ENCODE results near the gene KIAA1671.
A peak's percentile ranks its signal among the peaks of the same experiment; 100 is the strongest.
"Not testable (repeated sequence)": the region's sequence is repeated elsewhere in the genome, so short reads cannot be mapped to it uniquely, and the experiment has no call there.

KIAA1671 gene

GRCh38 chr22:24951942-24952836 is at the start of gene KIAA1671:
Gene KIAA1671 (plus strand): TSS chr22:24952716. CDS start chr22:25028000, 75,284 bp downstream.
- DNase-seq (ENCODE audit: low spot score) = peak; percentile 89

GRCh38 chr22:24905909-24906308 is 46.6 kb upstream of the KIAA1671 start:
- no peak for DNase-seq (ENCODE audit: low spot score)

DNA sequence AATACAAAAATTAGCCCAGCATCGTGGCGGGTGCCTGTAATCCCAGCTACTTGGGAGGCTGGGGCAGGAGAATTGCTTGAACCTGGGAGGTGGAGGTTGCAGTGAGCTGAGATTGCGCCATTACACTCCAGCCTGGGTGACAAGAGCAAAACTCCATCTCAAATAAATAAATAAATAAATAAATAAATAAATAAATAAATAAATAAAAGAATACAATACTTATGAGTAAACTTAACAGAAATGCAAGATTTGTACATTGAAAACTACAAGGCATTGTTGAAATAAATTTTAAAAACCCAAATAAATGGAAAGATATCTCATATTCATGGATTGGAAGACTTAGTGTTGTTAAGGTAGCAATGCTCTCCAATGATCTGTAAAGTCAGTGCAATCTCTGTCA is 45.4 kb upstream of the KIAA1671 start:
- DNase-seq (ENCODE audit: low spot score) = not testable (repeated sequence)

GRCh38 chr22:24920029-24920428 is 32.5 kb upstream of the KIAA1671 start:
- no peak for DNase-seq (ENCODE audit: low spot score)

GRCh38 chr22:24925586-24926427 is 26.7 kb upstream of the KIAA1671 start:
- no peak for DNase-seq (ENCODE audit: low spot score)

DNA sequence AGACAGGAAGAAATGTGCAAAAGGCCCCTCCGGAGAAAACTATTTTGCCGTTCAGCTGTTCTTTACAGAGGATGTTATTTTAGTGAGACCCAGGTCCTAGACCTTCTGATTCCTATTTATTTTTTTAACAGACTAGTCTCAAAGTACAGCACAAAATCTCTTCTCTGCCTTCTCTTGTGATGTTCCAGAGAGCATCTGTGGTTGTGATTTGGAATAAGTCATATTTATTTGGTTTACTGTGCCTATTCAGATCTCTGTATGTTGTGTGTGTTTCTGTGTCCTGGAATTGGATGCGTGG is 26.1 kb upstream of the KIAA1671 start:
- no peak for DNase-seq (ENCODE audit: low spot score)

- DNase-seq (ENCODE audit: low spot score) = no peak
Measured at GRCh38 chr22:24926849-24927579, 25.5 kb upstream of the KIAA1671 start.

DNA sequence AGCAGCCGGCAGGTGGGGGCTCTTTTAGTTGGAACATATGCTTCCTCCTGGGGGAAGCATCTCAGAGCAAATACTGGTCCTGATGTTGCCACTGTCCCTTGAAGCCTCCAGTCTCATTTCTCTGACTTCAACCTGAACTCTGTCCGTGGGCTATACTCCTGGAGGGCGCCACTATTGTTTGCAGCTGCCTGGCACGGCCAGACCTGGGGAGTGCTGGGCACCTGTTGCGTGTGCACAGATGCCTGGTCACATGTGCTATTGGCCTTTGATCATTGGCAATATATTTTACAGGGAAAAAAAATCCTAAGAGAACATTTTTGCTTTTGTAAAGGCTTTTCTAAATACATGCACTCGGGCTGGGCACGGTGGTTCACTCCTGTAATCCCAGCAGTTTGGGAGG is 24.2 kb upstream of the KIAA1671 start:
- no peak for DNase-seq (ENCODE audit: low spot score)

DNA sequence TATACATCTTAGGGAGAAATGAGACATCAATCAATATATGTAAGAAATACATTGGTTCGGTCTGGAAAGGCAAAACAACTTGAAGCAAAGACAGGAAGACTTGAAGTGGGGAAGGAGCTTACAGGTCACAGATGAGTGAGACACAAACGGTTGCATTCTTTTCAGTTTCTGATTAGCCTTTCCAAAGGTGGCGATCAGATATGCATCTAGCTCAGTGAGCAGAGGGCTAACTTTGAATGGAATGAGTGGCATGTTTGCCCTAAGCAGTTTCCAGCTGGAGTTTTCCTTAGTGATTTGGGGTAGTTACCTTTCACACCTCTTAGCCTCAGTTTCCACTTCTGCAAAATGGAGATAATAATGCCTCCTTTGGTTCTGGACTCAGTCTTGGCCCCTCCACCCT is 21.8 kb upstream of the KIAA1671 start:
- DNase-seq (ENCODE audit: low spot score) = no peak

DNA sequence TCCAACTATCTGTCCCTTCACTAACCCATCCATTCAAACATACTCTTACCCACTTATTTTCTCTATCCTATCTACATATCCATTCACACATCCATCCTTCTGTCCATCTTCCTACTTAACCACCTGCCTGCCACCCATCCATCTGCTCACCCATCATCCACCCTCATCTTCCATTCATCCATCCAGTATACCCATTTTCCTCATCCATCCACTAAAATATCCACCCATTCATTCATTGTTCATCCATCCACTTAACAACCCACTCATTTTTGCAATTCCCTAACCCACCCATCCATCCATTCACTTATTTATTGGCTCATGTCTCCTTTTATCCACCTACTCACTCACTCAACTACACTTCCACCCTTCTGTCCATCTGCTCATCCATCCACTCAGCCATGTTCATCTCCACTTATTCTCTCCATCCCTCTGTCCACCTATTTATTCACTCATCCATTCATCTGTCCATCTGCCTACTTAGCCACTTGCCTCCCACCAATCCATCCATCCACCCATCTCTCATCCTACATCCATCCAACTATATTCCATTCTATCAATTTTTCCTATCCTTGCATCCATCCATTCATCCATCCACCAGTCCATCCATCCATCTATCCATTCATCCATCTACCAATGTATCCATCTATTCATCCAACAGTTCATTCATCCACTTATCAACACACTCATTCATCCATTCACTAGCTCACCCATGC is 16.6 kb upstream of the KIAA1671 start:
- no peak for DNase-seq (ENCODE audit: low spot score)

- no peak for DNase-seq (ENCODE audit: low spot score)
Measured at GRCh38 chr22:24937114-24937513, 15.4 kb upstream of the KIAA1671 start.

DNA sequence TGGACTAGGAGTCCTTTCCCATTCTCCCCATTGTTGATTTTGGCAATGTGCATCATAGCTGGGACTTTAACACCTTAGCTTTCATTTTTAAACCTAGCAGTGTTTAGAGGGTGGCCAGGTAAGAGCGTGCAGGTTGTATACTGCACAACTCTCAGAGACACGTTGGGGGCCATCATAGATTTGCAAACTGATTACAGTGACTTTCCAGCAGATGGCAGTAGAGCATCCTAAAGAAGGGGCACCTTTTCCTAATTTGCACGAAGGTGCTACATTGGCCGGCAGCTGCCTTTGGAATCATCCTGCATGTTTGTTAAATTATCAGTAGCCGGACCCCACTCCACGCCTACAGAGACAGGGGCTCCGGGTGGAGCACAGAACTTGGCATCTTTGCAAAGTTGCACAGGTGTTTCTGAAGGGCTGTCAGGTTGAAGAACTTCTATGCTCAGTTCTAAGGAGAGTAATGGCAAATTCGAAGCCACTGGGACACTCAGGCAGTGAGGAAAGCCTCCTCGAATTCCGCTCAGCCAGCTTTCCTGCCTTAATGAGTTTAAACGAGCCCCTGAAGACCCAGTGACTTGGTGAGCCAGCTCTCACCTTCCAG is 13.7 kb upstream of the KIAA1671 start:
- peak; percentile 45 for DNase-seq (ENCODE audit: low spot score)

- DNase-seq (ENCODE audit: low spot score) = no peak
Measured at GRCh38 chr22:24942301-24942700, 10.2 kb upstream of the KIAA1671 start.

DNA sequence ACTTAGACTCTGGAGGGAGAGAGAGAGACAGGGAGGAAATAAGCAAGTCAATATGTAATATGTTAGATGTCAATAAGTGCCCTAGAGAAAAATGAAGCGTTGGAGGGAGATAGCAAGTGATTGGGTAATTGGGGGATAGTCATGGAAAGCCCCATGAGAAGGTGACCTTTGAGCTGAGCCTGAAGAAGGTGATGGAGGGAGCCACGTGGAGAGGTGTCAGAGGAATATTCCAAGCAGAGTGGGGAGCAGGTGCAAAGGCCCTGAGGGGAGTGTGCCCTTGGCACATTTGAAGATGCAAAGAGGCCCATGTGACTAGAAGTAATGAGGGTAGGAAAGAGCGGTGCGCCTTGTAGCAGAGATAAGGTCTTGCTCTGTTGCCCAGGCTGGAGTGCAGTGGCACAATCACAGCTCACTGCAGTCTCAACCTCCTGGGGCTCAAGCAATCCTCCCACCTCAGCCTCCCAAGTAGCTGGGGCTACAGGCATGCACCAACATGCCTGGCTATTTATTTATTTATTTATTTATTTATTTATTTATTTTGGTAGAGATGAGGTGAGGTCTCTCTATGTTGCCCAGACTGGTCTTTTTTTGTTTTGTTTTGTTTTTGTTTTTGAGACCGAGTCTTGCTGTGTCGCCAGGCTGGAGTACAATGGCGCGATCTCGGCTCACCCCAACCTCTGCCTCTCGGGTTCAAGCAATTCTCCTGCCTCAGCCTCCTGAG is 8.1 kb upstream of the KIAA1671 start:
- DNase-seq (ENCODE audit: low spot score) = no peak

GRCh38 chr22:24945430-24945829 is 7.1 kb upstream of the KIAA1671 start:
- no peak for DNase-seq (ENCODE audit: low spot score)

DNA sequence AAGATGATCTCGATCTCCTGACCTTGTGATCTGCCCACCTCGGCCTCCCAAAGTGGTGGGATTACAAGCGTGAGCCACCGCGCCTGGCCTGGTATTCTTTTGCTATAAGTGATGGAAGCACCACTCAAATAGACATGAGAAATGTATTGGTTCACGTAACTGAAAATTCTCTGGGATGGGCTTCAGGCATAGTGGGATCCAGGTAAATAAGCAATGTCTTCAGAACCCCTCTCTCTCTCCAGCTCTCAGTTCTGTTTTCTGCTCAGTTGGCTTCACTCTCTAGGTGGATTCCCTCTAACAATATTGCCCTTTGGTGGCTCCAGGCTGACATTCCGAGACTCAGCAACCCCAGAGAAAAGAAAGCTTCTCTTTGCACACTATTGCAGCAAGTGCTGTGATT is 5.1 kb upstream of the KIAA1671 start:
- no peak for DNase-seq (ENCODE audit: low spot score)

- no peak for DNase-seq (ENCODE audit: low spot score)
Measured at GRCh38 chr22:24947881-24948280, 4.6 kb upstream of the KIAA1671 start.

DNA sequence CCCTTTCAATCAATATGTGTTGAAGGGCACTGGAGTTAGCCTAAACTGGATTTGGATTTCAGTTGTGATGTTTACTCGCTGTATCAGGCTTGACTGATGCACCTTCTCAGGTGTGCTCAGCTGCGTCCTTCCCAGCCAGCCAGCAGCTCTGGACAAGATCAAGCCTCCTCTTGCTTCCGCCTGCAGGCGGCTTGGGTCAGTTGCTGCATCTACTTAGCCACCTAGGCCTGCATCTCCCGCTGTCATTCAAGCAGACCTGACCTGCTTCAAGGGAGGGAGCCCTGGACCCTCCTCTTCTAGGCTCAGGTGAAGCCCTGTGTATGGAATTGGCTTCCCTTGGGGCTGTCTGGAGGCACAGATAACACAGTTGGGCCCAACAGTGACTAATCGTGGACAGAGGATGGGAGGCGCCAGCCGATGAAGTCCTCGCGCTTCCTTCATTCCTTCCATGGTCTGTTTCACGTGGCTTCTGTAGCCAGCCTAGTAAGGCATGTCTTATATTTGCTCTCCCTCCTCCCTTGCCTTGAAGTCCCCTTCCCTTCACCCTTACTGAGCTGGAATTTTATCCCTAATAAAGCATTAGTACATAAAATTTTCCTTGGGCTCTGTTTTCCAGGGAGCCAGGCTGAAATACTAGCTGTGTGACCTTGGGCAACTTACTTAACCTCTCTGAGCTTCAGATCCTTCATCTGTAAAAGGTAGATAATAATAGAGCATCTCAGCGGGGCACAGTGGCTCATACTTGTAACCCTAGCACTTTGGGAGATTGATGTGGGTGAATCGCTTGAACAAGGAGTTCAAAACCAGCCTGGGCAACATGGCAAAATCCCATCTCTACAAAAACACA is 3.9 kb upstream of the KIAA1671 start:
- DNase-seq (ENCODE audit: low spot score) = no peak

DNA sequence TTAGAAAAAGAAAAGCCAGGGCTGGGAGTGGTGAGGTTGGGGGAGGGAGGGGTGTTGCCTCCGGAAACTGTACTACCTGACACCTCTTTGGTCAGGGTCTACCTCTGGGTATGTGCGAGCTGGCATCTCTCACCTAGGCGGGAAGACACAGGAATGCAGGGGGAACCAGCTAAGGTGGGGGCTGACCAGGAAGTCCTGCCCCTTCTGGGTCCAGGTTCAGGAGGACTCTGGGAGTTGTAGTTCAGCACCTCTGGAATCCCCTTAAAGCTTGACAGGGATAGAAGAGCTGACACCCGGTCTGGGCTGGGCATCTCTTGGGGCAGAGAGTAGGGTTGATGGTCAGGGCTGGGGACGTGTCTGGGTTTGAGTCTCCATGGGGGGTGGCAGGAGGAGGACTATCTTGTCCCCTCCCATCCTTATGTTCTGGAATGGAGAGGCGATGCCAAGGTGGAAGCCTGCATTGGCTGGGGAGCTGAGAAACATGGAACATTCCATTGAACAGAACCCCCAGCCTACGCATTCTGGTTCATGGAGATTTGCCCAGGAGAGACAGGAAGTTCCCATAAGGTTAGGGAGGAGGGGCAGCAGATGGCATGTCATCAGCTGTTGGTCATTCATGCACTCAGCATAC is 2.1 kb upstream of the KIAA1671 start:
- no peak for DNase-seq (ENCODE audit: low spot score)

All from HuH-7.5 (cell line).